Thyroid gland (tissue), 4 donors: ENCODE data around the gene PTPRT. TPM values are rescaled to one million over a fixed set of nuclear protein-coding genes. Genes with fewer than 3 reads are reported as not detected.

Experiments
- DNase-seq, 2 donors: peaks; one replicate each; pipeline ENCODE4 v3.0.0-alpha.2; 2019
- H3K27ac ChIP-seq, 3 donors: fragments of 200-600 bp; sonication (generic); 1 replicate in 2 of 3; 2 replicates in 1 of 3; pipeline ENCODE4 v1.5.1; 2016 to 2019; ENCODE audit warnings: mild to moderate bottlenecking in 1 of 3, moderate library complexity in 1 of 3
- H3K27me3 ChIP-seq: fragments of 200-600 bp; sonication (generic); one replicate; pipeline ENCODE4 v1.5.1; 2019
- H3K36me3 ChIP-seq, 2 donors: fragments of 200-600 bp; sonication (generic); one replicate each; pipeline ENCODE4 v1.5.1; 2016 to 2019
- H3K4me1 ChIP-seq, 2 donors: fragments of 200-600 bp; sonication (generic); one replicate each; pipeline ENCODE4 v1.5.1; 2017 to 2019
- H3K4me3 ChIP-seq, 3 donors: fragments of 200-600 bp; sonication (generic); replicated peaks in 1 of 3; 1 replicate in 2 of 3; 2 replicates in 1 of 3; pipeline ENCODE4 v1.5.1; 2016; ENCODE audit warnings: mild to moderate bottlenecking in 1 of 3
- H3K9me3 ChIP-seq: fragments of 200-600 bp; sonication (generic); one replicate; pipeline ENCODE4 v1.5.1; 2017
- CTCF ChIP-seq, 6 experiments: fragments of 200-600 bp in 3 of 6; fragments of 450-650 bp in 3 of 6; sonication (generic) in 3 of 6; IDR thresholded peaks; one replicate each; pipeline ENCODE4 v1.5.1; 2016 to 2019; ENCODE audit warnings: antibody characterized with exemption in 6 of 6, mild to moderate bottlenecking in 2 of 6, inconsistent platforms in 1 of 6, moderate library complexity in 1 of 6
- POLR2A ChIP-seq, 2 donors: fragments of 450-650 bp; IDR thresholded peaks; one replicate each; pipeline ENCODE4 v1.6.1; 2017; ENCODE audit warnings: antibody characterized with exemption in 2 of 2, mild to moderate bottlenecking in 2 of 2, moderate library complexity in 1 of 2
- WGBS, 2 donors: methylation state at CpG; one replicate each; pipeline ENCODE4 v1.1.5; 2017; 5-methylcytosine and 5-hydroxymethylcytosine counted together
- intact Hi-C: fragments of 100-400 bp; cut with DNase I; formaldehyde crosslinking; loops from one replicate; pipeline ENCODE4 v1.15.1; 2023
- total RNA-seq, 4 donors: library from RNA; depleted of rRNA; stranded (reverse); fragments of >200 nt; gene quantifications; one replicate each; pipeline ENCODE4 v1.2.3, GENCODE V29; 2016

PTPRT gene
- total RNA-seq, 4 donors from 2014 or later: 0.11 to 0.15 TPM; not detected in 2

- H3K27ac ChIP-seq: no peak overlapping the region
- H3K4me3 ChIP-seq: no peak overlapping the region
- no peak for DNase-seq
- no peaks in the 10 kb centered on the region for H3K36me3 ChIP-seq
- no peaks in the 10 kb centered on the region for H3K27me3 ChIP-seq
- H3K4me1 ChIP-seq: no peaks in the 10 kb centered on the region
- intact Hi-C loops: no loop called here
- 62 to 63% methylated on average over 4 of the region's 4 CpGs for WGBS, 2 donors
- H3K9me3 ChIP-seq: no peaks in the 10 kb centered on the region
- TF ChIP-seq POLR2A (IDR thresholded peaks at IDR 0.05): no peak
- no peak for TF ChIP-seq CTCF (IDR thresholded peaks at IDR 0.05)
These were observed 173.4 kb downstream of the PTPRT start for GRCh38 chr20:43016257-43016656.

- no peak for DNase-seq
- no peak overlapping the region for H3K4me3 ChIP-seq
- TF ChIP-seq POLR2A (IDR thresholded peaks at IDR 0.05) (no peak), CTCF (IDR thresholded peaks at IDR 0.05) (no peak)
- no peaks in the 10 kb centered on the region for H3K36me3 ChIP-seq
- 80 to 88% methylated on average over 1 of the region's 1 CpG for WGBS, 2 donors
- no peaks in the 10 kb centered on the region for H3K4me1 ChIP-seq
- intact Hi-C loops: no loop called here
- no peak overlapping the region for H3K27ac ChIP-seq
- no peaks in the 10 kb centered on the region for H3K9me3 ChIP-seq
- no peaks in the 10 kb centered on the region for H3K27me3 ChIP-seq
These were observed 174.1 kb downstream of the PTPRT start for GRCh38 chr20:43015566-43015965.

GRCh38 chr20:43014206-43014605 lies 175.5 kb downstream of the PTPRT start:
- Histone ChIP-seq H3K4me1 (no peaks in the 10 kb centered on the region), H3K27ac (no peak overlapping the region), H3K4me3 (no peak overlapping the region), H3K9me3 (no peaks in the 10 kb centered on the region), H3K27me3 (no peaks in the 10 kb centered on the region), H3K36me3 (no peaks in the 10 kb centered on the region)
- intact Hi-C loops: no loop called here
- no peak for DNase-seq
- WGBS, 2 donors: 85 to 89% methylated on average over 6 of the region's 6 CpGs
- TF ChIP-seq POLR2A (IDR thresholded peaks at IDR 0.05) (no peak), CTCF (IDR thresholded peaks at IDR 0.05) (no peak)

- Histone ChIP-seq H3K27me3 (no peaks in the 10 kb centered on the region), H3K9me3 (no peaks in the 10 kb centered on the region), H3K4me1 (no peaks in the 10 kb centered on the region), H3K36me3 (no peaks in the 10 kb centered on the region), H3K27ac (no peak overlapping the region), H3K4me3 (no peak overlapping the region)
- 82 to 84% methylated on average over 3 of the region's 3 CpGs for WGBS, 2 donors
- DNase-seq: no peak
- intact Hi-C loops: no loop called here
- TF ChIP-seq CTCF (IDR thresholded peaks at IDR 0.05): no peak
- no peak for TF ChIP-seq POLR2A (IDR thresholded peaks at IDR 0.05)
These were observed 178.2 kb downstream of the PTPRT start for GRCh38 chr20:43011491-43011890.

- no peak overlapping the region for H3K4me3 ChIP-seq
- no peaks in the 10 kb centered on the region for H3K27me3 ChIP-seq
- no peak for DNase-seq
- H3K4me1 ChIP-seq: no peaks in the 10 kb centered on the region
- TF ChIP-seq POLR2A (IDR thresholded peaks at IDR 0.05) (no peak), CTCF (IDR thresholded peaks at IDR 0.05) (no peak)
- intact Hi-C loops: no loop called here
- no peaks in the 10 kb centered on the region for H3K36me3 ChIP-seq
- no peak overlapping the region for H3K27ac ChIP-seq
- WGBS, 2 donors: 85 to 87% methylated on average over 8 of the region's 8 CpGs
- no peaks in the 10 kb centered on the region for H3K9me3 ChIP-seq
These were observed 180.2 kb downstream of the PTPRT start for GRCh38 chr20:43009532-43009931.
